Esophagus squamous epithelium (tissue), 5 donors: ENCODE measurements around the gene PITPNM3. TPM values are rescaled to one million over a fixed set of nuclear protein-coding genes. Genes with fewer than 3 reads are reported as not detected.

Experiments used
- DNase-seq: peaks from one replicate; lab custom pipeline; 2025; lab: John Stamatoyannopoulos, UW
- H3K27ac ChIP-seq, 4 donors: fragments of 200-600 bp; sonication (generic); one replicate each; pipeline ENCODE4 v1.5.1; 2016 to 2019; ENCODE audit warnings: mild to moderate bottlenecking in 1 of 4
- H3K27me3 ChIP-seq, 4 donors: fragments of 200-600 bp; sonication (generic); 1 replicate in 3 of 4; 2 replicates in 1 of 4; pipeline versions ENCODE4 v1.5.1 to v1.6.0; 2017 to 2021; ENCODE audit warnings: antibody characterized with exemption in 1 of 4
- H3K36me3 ChIP-seq, 3 donors: fragments of 200-600 bp; sonication (generic); one replicate each; pipeline ENCODE4 v1.5.1; 2016 to 2019
- H3K4me1 ChIP-seq, 3 donors: fragments of 200-600 bp; sonication (generic); one replicate each; pipeline ENCODE4 v1.5.1; 2017 to 2019
- H3K4me3 ChIP-seq, 4 donors: fragments of 200-600 bp; sonication (generic); 1 replicate in 3 of 4; 2 replicates in 1 of 4; pipeline ENCODE4 v1.5.1; 2016 to 2019; ENCODE audit warnings: mild to moderate bottlenecking in 2 of 4, moderate library complexity in 1 of 4
- H3K9me3 ChIP-seq, 3 donors: fragments of 200-600 bp; sonication (generic); one replicate each; pipeline ENCODE4 v1.5.1; 2016 to 2019
- CTCF ChIP-seq, 6 experiments: fragments of 450-650 bp in 4 of 6; fragments of 200-600 bp in 2 of 6; sonication (generic) in 2 of 6; IDR thresholded peaks; one replicate each; pipeline ENCODE4 v1.5.1; 2016 to 2019; ENCODE audit warnings: antibody characterized with exemption in 6 of 6, mild to moderate bottlenecking in 4 of 6, moderate library complexity in 4 of 6
- POLR2A ChIP-seq, 4 donors: fragments of 450-650 bp; IDR thresholded peaks; one replicate each; pipeline ENCODE4 v1.6.1; 2017; ENCODE audit warnings: antibody characterized with exemption in 4 of 4, mild to moderate bottlenecking in 4 of 4, moderate library complexity in 3 of 4
- WGBS, 2 donors: methylation state at CpG; one replicate each; pipeline ENCODE4 v1.1.5; 2018; 5-methylcytosine and 5-hydroxymethylcytosine counted together
- intact Hi-C: fragments of 100-400 bp; cut with DNase I; formaldehyde crosslinking; loops from one replicate; pipeline ENCODE4 v1.15.0; 2022
- total RNA-seq, 4 donors: library from RNA; depleted of rRNA; stranded (reverse); fragments of >200 nt; gene quantifications; one replicate each; pipeline ENCODE4 v1.1.0, GENCODE V29; 2016
- donor health status: DM: yes; HTN: yes; CAD: no.

The PITPNM3 gene
- total RNA-seq, 4 donors from 2014 or later, result 14.0 to 33.4 (median 21.5) TPM

GRCh38 chr17:6534846-6535514 is 21.4 kb downstream of the PITPNM3 start:
- no peak overlapping the region for H3K27ac ChIP-seq
- no peaks in the 10 kb centered on the region for H3K27me3 ChIP-seq
- no peaks in the 10 kb centered on the region for H3K9me3 ChIP-seq
- 77% methylated on average over 2 of the region's 3 CpGs; no CpG with 5 or more reads in 1 of the 2 donors for WGBS, 2 donors
- TF ChIP-seq POLR2A (IDR thresholded peaks at IDR 0.05) (no peak), CTCF (IDR thresholded peaks at IDR 0.05) (no peak)
- H3K36me3 ChIP-seq, result peaks cover 0 to 87% (median 0%) of the 10 kb centered on the region in 3 donors
- DNase-seq, result no peak
- H3K4me1 ChIP-seq, result no peaks in the 10 kb centered on the region
- no peak overlapping the region for H3K4me3 ChIP-seq
- intact Hi-C loops, result no loop called here

GRCh38 chr17:6532441-6532885 is 23.9 kb downstream of the PITPNM3 start:
- WGBS, 2 donors, result 70 to 78% methylated on average over 5 of the region's 5 CpGs
- no peak overlapping the region for H3K4me3 ChIP-seq
- TF ChIP-seq CTCF (IDR thresholded peaks at IDR 0.05), result no peak
- TF ChIP-seq POLR2A (IDR thresholded peaks at IDR 0.05), result no peak
- intact Hi-C loops, result no loop called here
- no peaks in the 10 kb centered on the region for H3K27me3 ChIP-seq
- peaks cover 0 to 86% (median 0%) of the 10 kb centered on the region in 3 donors for H3K36me3 ChIP-seq
- no peak overlapping the region for H3K27ac ChIP-seq
- H3K9me3 ChIP-seq, result no peaks in the 10 kb centered on the region
- no peaks in the 10 kb centered on the region for H3K4me1 ChIP-seq
- no peak for DNase-seq

- Histone ChIP-seq H3K4me3 (no peak overlapping the region), H3K27ac (no peak overlapping the region), H3K9me3 (no peaks in the 10 kb centered on the region), H3K36me3 (peaks cover 0 to 78% (median 0%) of the 10 kb centered on the region in 3 donors), H3K27me3 (no peaks in the 10 kb centered on the region), H3K4me1 (no peaks in the 10 kb centered on the region)
- intact Hi-C loops, result no loop called here
- no peak for DNase-seq
- TF ChIP-seq CTCF (IDR thresholded peaks at IDR 0.05) (no peak), POLR2A (IDR thresholded peaks at IDR 0.05) (no peak)
- 84 to 85% methylated on average over 2 to 6 of the region's 7 CpGs for WGBS, 2 donors
These were observed 24.8 kb downstream of the PITPNM3 start for GRCh38 chr17:6531575-6531974.

GRCh38 chr17:6530324-6530920 is 25.9 kb downstream of the PITPNM3 start:
- DNase-seq, result no peak
- Histone ChIP-seq H3K4me1 (no peaks in the 10 kb centered on the region), H3K36me3 (peaks cover 0 to 76% (median 0%) of the 10 kb centered on the region in 3 donors), H3K4me3 (no peak overlapping the region), H3K27ac (no peak overlapping the region), H3K9me3 (no peaks in the 10 kb centered on the region), H3K27me3 (no peaks in the 10 kb centered on the region)
- TF ChIP-seq POLR2A (IDR thresholded peaks at IDR 0.05), result no peak
- no peak for TF ChIP-seq CTCF (IDR thresholded peaks at IDR 0.05)
- intact Hi-C loops, result no loop called here
- 69 to 96% methylated on average over 3 of the region's 5 CpGs for WGBS, 2 donors

GRCh38 chr17:6528557-6528956 is 27.8 kb downstream of the PITPNM3 start:
- DNase-seq, result no peak
- Histone ChIP-seq H3K4me3 (no peak overlapping the region), H3K27me3 (no peaks in the 10 kb centered on the region), H3K9me3 (no peaks in the 10 kb centered on the region), H3K27ac (no peak overlapping the region), H3K36me3 (peaks cover 0 to 76% (median 0%) of the 10 kb centered on the region in 3 donors), H3K4me1 (no peaks in the 10 kb centered on the region)
- intact Hi-C loops, result no loop called here
- 79 to 91% methylated on average over 3 of the region's 3 CpGs for WGBS, 2 donors
- TF ChIP-seq CTCF (IDR thresholded peaks at IDR 0.05), result no peak
- no peak for TF ChIP-seq POLR2A (IDR thresholded peaks at IDR 0.05)
